Mesenchymal stem cell (in vitro differentiated cells and primary cell): ENCODE measurements around the gene RNF214.

Source experiments
- DNase-seq: peaks from one replicate; pipeline ENCODE4 v3.0.0-alpha.2; 2013
- H2AFZ ChIP-seq: one replicate; pipeline ENCODE4 v1.6.1; 2013; ENCODE audit warnings: low read depth, mild to moderate bottlenecking, control low read depth, inconsistent platforms, low read length, moderate library complexity
- H2AK5ac ChIP-seq: 2 replicates; pipeline ENCODE4 v1.6.1; 2013; ENCODE audit warnings: low read length, moderate library complexity, mild to moderate bottlenecking, inconsistent platforms; ENCODE audit not compliant: severe bottlenecking
- H2BK120ac ChIP-seq: one replicate; pipeline ENCODE4 v1.6.1; 2013; ENCODE audit warnings: low read depth, mild to moderate bottlenecking, inconsistent platforms, low read length, moderate library complexity
- H2BK12ac ChIP-seq, 2 experiments: one replicate each; pipeline ENCODE4 v1.6.1; 2013; ENCODE audit warnings: inconsistent platforms in 2 of 2, low read length in 2 of 2, mild to moderate bottlenecking in 2 of 2, moderate library complexity in 2 of 2, control low read depth in 1 of 2
- H2BK15ac ChIP-seq: one replicate; pipeline ENCODE4 v1.6.1; 2013; ENCODE audit warnings: mild to moderate bottlenecking, low read depth, inconsistent platforms; ENCODE audit not compliant: poor library complexity, severe bottlenecking
- H2BK5ac ChIP-seq: 2 replicates; pipeline ENCODE4 v1.6.1; 2013; ENCODE audit warnings: low read depth, mild to moderate bottlenecking, low read length, control low read depth, inconsistent platforms; ENCODE audit not compliant: poor library complexity, severe bottlenecking
- H3K14ac ChIP-seq, 2 experiments: one replicate each; pipeline ENCODE4 v1.6.1; 2013; ENCODE audit warnings: inconsistent platforms in 2 of 2, low read length in 2 of 2, control low read depth in 1 of 2, mild to moderate bottlenecking in 1 of 2, moderate library complexity in 1 of 2
- H3K18ac ChIP-seq, 2 experiments: one replicate each; pipeline ENCODE4 v1.6.1; 2013; ENCODE audit warnings: inconsistent platforms in 2 of 2, low read length in 2 of 2, control low read depth in 1 of 2, low read depth in 1 of 2, mild to moderate bottlenecking in 1 of 2
- H3K23ac ChIP-seq, 2 experiments: one replicate each; pipeline ENCODE4 v1.6.1; 2013; ENCODE audit warnings: inconsistent platforms in 2 of 2, low read length in 2 of 2, mild to moderate bottlenecking in 2 of 2, moderate library complexity in 2 of 2, control low read depth in 1 of 2
- H3K27ac ChIP-seq: 2 replicates; pipeline ENCODE4 v1.5.1; 2013; ENCODE audit warnings: mild to moderate bottlenecking, moderate library complexity, low read length, control low read depth, inconsistent platforms; ENCODE audit not compliant: poor library complexity, severe bottlenecking
- H3K27me3 ChIP-seq, 2 experiments: 2 replicates each; pipeline versions ENCODE4 v1.6.1 to v1.7.0; 2013; ENCODE audit warnings: low read length in 2 of 2, mild to moderate bottlenecking in 2 of 2, moderate library complexity in 2 of 2, control low read depth in 1 of 2, inconsistent platforms in 1 of 2; ENCODE audit not compliant: control insufficient read depth in 1 of 2, insufficient read depth in 1 of 2
- H3K36me3 ChIP-seq, 2 experiments: 2 replicates each; pipeline versions ENCODE4 v1.6.1 to v1.7.0; 2013; ENCODE audit warnings: low read length in 2 of 2, control low read depth in 1 of 2, inconsistent platforms in 1 of 2, low read depth in 1 of 2, mild to moderate bottlenecking in 1 of 2; ENCODE audit not compliant: insufficient read depth in 2 of 2, control insufficient read depth in 1 of 2
- H3K4ac ChIP-seq, 2 experiments: one replicate each; pipeline ENCODE4 v1.6.1; 2013; ENCODE audit warnings: inconsistent platforms in 2 of 2, low read length in 2 of 2, mild to moderate bottlenecking in 2 of 2, moderate library complexity in 2 of 2, control low read depth in 1 of 2, low read depth in 1 of 2
- H3K4me1 ChIP-seq: 2 replicates; pipeline ENCODE4 v1.6.1; 2013; ENCODE audit warnings: low read depth, low read length, control low read depth; ENCODE audit not compliant: control insufficient read depth, insufficient read depth
- H3K4me2 ChIP-seq: 2 replicates; pipeline ENCODE4 v1.6.1; 2013; ENCODE audit warnings: low read length, mild to moderate bottlenecking, inconsistent platforms; ENCODE audit not compliant: poor library complexity, severe bottlenecking
- H3K4me3 ChIP-seq, 2 experiments: 2 replicates each; pipeline versions ENCODE4 v1.5.1 to v1.7.0; 2013; ENCODE audit warnings: low read length in 2 of 2, mild to moderate bottlenecking in 2 of 2, control low read depth in 1 of 2, low read depth in 1 of 2; ENCODE audit not compliant: insufficient read depth in 1 of 2
- H3K79me1 ChIP-seq: replicated peaks from 2 replicates; pipeline ENCODE4 v1.6.1; 2013; ENCODE audit warnings: mild to moderate bottlenecking, control low read depth, low read length, inconsistent platforms; ENCODE audit not compliant: poor library complexity, severe bottlenecking
- H3K9ac ChIP-seq: 2 replicates; pipeline ENCODE4 v1.7.0; 2013; ENCODE audit warnings: mild to moderate bottlenecking, low read length, moderate library complexity
- H3K9me3 ChIP-seq: 2 replicates; pipeline ENCODE4 v1.7.0; 2013; ENCODE audit warnings: mild to moderate bottlenecking, low read length; ENCODE audit not compliant: control insufficient read depth
- H4K8ac ChIP-seq: one replicate; pipeline ENCODE4 v1.6.1; 2013; ENCODE audit warnings: inconsistent platforms, mild to moderate bottlenecking, low read length, moderate library complexity
- H4K91ac ChIP-seq: one replicate; pipeline ENCODE4 v1.6.1; 2013; ENCODE audit warnings: mild to moderate bottlenecking, low read length, inconsistent platforms
- WGBS: methylation state at CpG from one replicate; pipeline ENCODE4 v1.1.7; 2013; ENCODE audit warnings: mixed read lengths; 5-methylcytosine and 5-hydroxymethylcytosine counted together

Gene RNF214

DNA sequence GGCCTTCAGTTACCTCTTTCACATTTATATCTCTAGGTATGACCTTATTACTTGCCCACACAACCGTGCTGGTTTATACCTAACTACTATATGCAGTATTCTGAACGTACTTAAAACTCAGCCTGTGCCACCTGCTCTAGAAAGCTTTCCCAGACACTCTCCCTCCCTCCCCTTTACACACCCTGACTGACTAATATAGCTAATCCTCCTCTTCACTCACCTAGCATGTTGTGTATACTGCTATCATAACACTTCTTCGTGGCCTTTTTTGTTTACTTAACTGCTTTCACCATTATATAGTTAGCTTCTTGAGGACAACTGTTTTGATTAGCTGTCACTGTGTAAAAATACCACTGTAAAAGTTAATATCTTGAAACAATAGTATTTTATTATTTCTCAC lies 23.5 kb downstream of the RNF214 start:
- Histone ChIP-seq H3K27ac (no peak overlapping the region), H2AK5ac (no peak overlapping the region), H2BK120ac (no peak overlapping the region), H3K27me3 (no peaks in the 10 kb centered on the region), H3K23ac (no peak overlapping the region), H3K4ac (no peak overlapping the region), H2BK5ac (no peak overlapping the region), H3K9ac (no peak overlapping the region), H3K4me1 (no peaks in the 10 kb centered on the region), H3K4me2 (no peak overlapping the region), H2AFZ (no peak overlapping the region), H3K18ac (no peak overlapping the region), H3K79me1 (peaks cover 4% of the 10 kb centered on the region), H3K4me3 (no peak overlapping the region), H2BK12ac (no peak overlapping the region), H3K36me3 (peaks cover 9 to 30% of the 10 kb centered on the region in 2 experiments), H2BK15ac (no peak overlapping the region), H4K91ac (no peak overlapping the region), H4K8ac (no peak overlapping the region), H3K14ac (no peak overlapping the region), H3K9me3 (no peaks in the 10 kb centered on the region)
- DNase-seq: no peak
- 94% methylated on average over 2 of the region's 3 CpGs for WGBS

DNA sequence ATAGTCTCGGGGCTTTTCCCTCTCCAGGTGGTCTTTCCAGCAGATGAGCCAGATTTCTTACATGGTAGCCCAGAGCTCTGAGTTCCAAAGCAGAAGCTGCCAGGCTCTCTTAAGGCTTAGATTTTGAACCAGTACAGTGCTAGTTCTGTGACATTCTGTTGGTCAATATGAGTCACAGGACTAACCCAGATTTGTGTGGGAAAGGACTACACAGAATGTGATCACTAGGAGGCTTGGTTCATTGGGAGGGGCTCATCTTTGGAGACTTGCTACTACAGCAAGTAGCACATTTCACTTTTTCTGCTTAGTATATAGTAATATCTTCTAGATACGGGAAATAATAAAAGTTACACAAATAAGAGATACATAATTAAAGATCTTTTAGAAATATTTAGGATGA lies 24.1 kb downstream of the RNF214 start:
- no peaks in the 10 kb centered on the region for H3K9me3 ChIP-seq
- no peak overlapping the region for H4K8ac ChIP-seq
- no peak overlapping the region for H3K18ac ChIP-seq
- no peak overlapping the region for H3K27ac ChIP-seq
- H3K4ac ChIP-seq: no peak overlapping the region
- no peak overlapping the region for H3K14ac ChIP-seq
- no peak overlapping the region for H3K4me3 ChIP-seq
- no peak overlapping the region for H2BK120ac ChIP-seq
- H4K91ac ChIP-seq: no peak overlapping the region
- H3K4me2 ChIP-seq: no peak overlapping the region
- peaks cover 4% of the 10 kb centered on the region for H3K79me1 ChIP-seq
- WGBS: 100% methylated on average over 1 of the region's 2 CpGs
- H3K27me3 ChIP-seq: no peaks in the 10 kb centered on the region
- H3K36me3 ChIP-seq: peaks cover 10 to 31% of the 10 kb centered on the region in 2 experiments
- no peak overlapping the region for H3K23ac ChIP-seq
- no peaks in the 10 kb centered on the region for H3K4me1 ChIP-seq
- H2AFZ ChIP-seq: no peak overlapping the region
- H2BK5ac ChIP-seq: no peak overlapping the region
- no peak overlapping the region for H3K9ac ChIP-seq
- no peak overlapping the region for H2BK15ac ChIP-seq
- peak; percentile 42 for DNase-seq
- H2BK12ac ChIP-seq: no peak overlapping the region
- no peak overlapping the region for H2AK5ac ChIP-seq

DNA sequence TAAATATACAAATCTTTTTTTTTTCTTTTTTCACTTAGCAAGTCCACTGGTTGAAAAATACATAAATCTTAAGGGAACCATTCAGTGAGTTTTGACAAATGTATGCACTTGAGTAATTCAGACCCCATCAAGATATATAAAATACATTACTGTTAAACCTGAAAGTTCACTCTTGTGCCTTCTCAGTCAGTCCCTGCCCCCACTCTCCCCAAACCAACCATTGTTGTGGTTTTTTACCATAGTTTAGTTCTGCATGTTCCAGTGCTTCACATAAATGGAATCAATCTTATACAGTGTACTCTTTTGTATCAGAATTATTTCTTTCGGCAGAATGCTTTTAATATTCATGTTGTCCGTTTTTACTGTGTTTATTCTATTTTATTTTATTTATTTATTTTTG lies 26.1 kb downstream of the RNF214 start:
- no peak overlapping the region for H4K91ac ChIP-seq
- peaks cover 7% of the 10 kb centered on the region for H3K79me1 ChIP-seq
- H3K4me3 ChIP-seq: no peak overlapping the region
- no peak overlapping the region for H2AK5ac ChIP-seq
- H2BK120ac ChIP-seq: no peak overlapping the region
- no peak overlapping the region for H3K9ac ChIP-seq
- no peaks in the 10 kb centered on the region for H3K4me1 ChIP-seq
- DNase-seq: no peak
- H2BK12ac ChIP-seq: no peak overlapping the region
- no peak overlapping the region for H3K27ac ChIP-seq
- no peak overlapping the region for H3K4me2 ChIP-seq
- no peak overlapping the region for H2BK5ac ChIP-seq
- no CpG with 5 or more reads among the region's 2 CpGs for WGBS
- H2BK15ac ChIP-seq: no peak overlapping the region
- no peak overlapping the region for H3K23ac ChIP-seq
- H3K9me3 ChIP-seq: no peaks in the 10 kb centered on the region
- no peak overlapping the region for H2AFZ ChIP-seq
- H4K8ac ChIP-seq: no peak overlapping the region
- peaks cover 20 to 31% of the 10 kb centered on the region in 2 experiments for H3K36me3 ChIP-seq
- H3K14ac ChIP-seq: no peak overlapping the region
- H3K18ac ChIP-seq: no peak overlapping the region
- H3K27me3 ChIP-seq: no peaks in the 10 kb centered on the region
- H3K4ac ChIP-seq: no peak overlapping the region

DNA sequence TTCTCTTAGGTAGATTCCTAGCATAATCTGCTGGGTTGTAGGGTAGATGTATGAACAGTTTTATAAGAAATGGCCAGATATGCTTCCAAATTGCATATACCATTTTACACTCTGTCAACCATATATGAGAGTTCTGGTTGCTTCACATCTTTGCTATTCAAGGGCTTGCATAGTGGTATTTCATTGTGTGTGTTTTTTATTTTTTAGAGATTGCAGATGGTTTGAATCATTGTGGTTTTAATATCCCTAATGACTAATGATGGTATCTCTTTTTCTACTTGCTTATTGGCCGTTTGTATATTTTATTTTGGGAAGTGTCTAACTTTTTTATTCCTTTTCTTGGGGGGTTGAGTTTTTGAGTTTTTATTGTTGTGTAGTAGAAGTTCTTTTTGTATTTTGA lies 26.9 kb downstream of the RNF214 start:
- Histone ChIP-seq H3K27ac (no peak overlapping the region), H3K4ac (no peak overlapping the region)

More for the DNA sequence above, 26.9 kb downstream of the RNF214 start:
- DNase-seq: no peak
- Histone ChIP-seq H2AK5ac (no peak overlapping the region), H4K91ac (no peak overlapping the region), H2BK12ac (no peak overlapping the region), H3K9me3 (no peaks in the 10 kb centered on the region), H3K27me3 (no peaks in the 10 kb centered on the region), H4K8ac (no peak overlapping the region), H2BK15ac (no peak overlapping the region), H3K4me3 (peak overlapping the region in 1 of 2 experiments; percentile 27), H3K79me1 (peaks cover 9% of the 10 kb centered on the region), H3K4me1 (no peaks in the 10 kb centered on the region), H2BK5ac (no peak overlapping the region), H3K14ac (no peak overlapping the region), H2AFZ (no peak overlapping the region), H3K4me2 (no peak overlapping the region), H3K23ac (no peak overlapping the region), H3K36me3 (peaks cover 16 to 23% of the 10 kb centered on the region in 2 experiments), H3K18ac (no peak overlapping the region), H2BK120ac (no peak overlapping the region), H3K9ac (peak overlapping the region; percentile 13)
- 30% methylated on average over 1 of the region's 1 CpG for WGBS
